IMR-90 (cell line): Measurements from ENCODE around the gene SERPINB8. TPM values are rescaled to one million over a fixed set of nuclear protein-coding genes. Genes with fewer than 3 reads are reported as not detected.

Experiments
- ATAC-seq: fragments of 200-7000 bp; cut with Tn5 transposase; 2 replicates; pipeline ENCODE4 v1.9.1; 2020; ENCODE audit warnings: low read depth, mild to moderate bottlenecking, moderate library complexity
- BruUV-seq: library from RNA; stranded (reverse); fragments of 400-500 nt; replicated peaks from 2 replicates; lab custom pipeline; 2021; lab: Mats Ljungman, UMichigan
- CTCF ChIA-PET: fragments of 300-600 bp; formaldehyde crosslinking; extraction: SDS; loops from one replicate; lab custom pipeline; 2021; ENCODE audit warnings: antibody characterized with exemption; lab: Yijun Ruan, JAX
- POLR2A ChIA-PET: fragments of 300-600 bp; sonication (Branson Sonifier 250); formaldehyde crosslinking; loops from one replicate; lab custom pipeline; 2022; ENCODE audit warnings: antibody characterized with exemption; ENCODE audit not compliant: unreplicated experiment; lab: Charles Lee
- DNase-seq: peaks from one replicate; pipeline ENCODE4 v3.0.0; 2013
- H2AFZ ChIP-seq: replicated peaks from 2 replicates; pipeline ENCODE3; 2013; ENCODE audit warnings: low read length, mild to moderate bottlenecking; ENCODE audit not compliant: poor library complexity
- H2AK5ac ChIP-seq: 2 replicates; pipeline ENCODE4 v1.6.1; 2013; ENCODE audit warnings: low read depth, low read length, inconsistent platforms
- H2AK9ac ChIP-seq: replicated peaks from 2 replicates; pipeline ENCODE3; 2013; ENCODE audit warnings: mild to moderate bottlenecking, low read depth, low read length, moderate library complexity; ENCODE audit not compliant: poor library complexity
- H2BK120ac ChIP-seq: 2 replicates; pipeline ENCODE4 v1.6.1; 2013; ENCODE audit warnings: low read depth, low read length, inconsistent platforms
- H2BK15ac ChIP-seq: 3 replicates; pipeline ENCODE4 v1.6.1; 2013; ENCODE audit warnings: low read depth, low read length, inconsistent platforms
- H2BK20ac ChIP-seq: 2 replicates; pipeline ENCODE4 v1.6.1; 2013; ENCODE audit warnings: low read depth, mild to moderate bottlenecking, inconsistent platforms, low read length, moderate library complexity
- H2BK5ac ChIP-seq: 2 replicates; pipeline ENCODE4 v1.6.1; 2013; ENCODE audit warnings: mild to moderate bottlenecking, low read depth, low read length, inconsistent platforms; ENCODE audit not compliant: poor library complexity, severe bottlenecking
- H3K14ac ChIP-seq: replicated peaks from 2 replicates; pipeline ENCODE4 v1.6.1; 2013; ENCODE audit warnings: low read depth, low read length, inconsistent platforms
- H3K18ac ChIP-seq: 2 replicates; pipeline ENCODE4 v1.6.1; 2013; ENCODE audit warnings: low read depth, low read length, control low read depth
- H3K23ac ChIP-seq: 2 replicates; pipeline ENCODE4 v1.6.1; 2013; ENCODE audit warnings: low read depth, low read length, inconsistent platforms
- H3K27ac ChIP-seq: 2 replicates; pipeline ENCODE4 v1.5.1; 2013; ENCODE audit warnings: mild to moderate bottlenecking, control low read depth, low read length; ENCODE audit not compliant: insufficient read depth
- H3K27me3 ChIP-seq: 2 replicates; pipeline ENCODE4 v1.6.1; 2013; ENCODE audit warnings: low read length; ENCODE audit not compliant: control insufficient read depth, insufficient read depth
- H3K36me3 ChIP-seq: 2 replicates; pipeline ENCODE4 v1.6.1; 2013; ENCODE audit warnings: low read length, mixed read lengths; ENCODE audit not compliant: control insufficient read depth, insufficient read depth
- H3K4ac ChIP-seq: 2 replicates; pipeline ENCODE4 v1.6.1; 2013; ENCODE audit warnings: low read depth, low read length, inconsistent platforms
- H3K4me1 ChIP-seq: 2 replicates; pipeline ENCODE4 v1.6.1; 2013; ENCODE audit warnings: low read length, mixed read lengths; ENCODE audit not compliant: control insufficient read depth, insufficient read depth
- H3K4me2 ChIP-seq: 2 replicates; pipeline ENCODE4 v1.6.1; 2013; ENCODE audit warnings: low read depth, mild to moderate bottlenecking, control low read depth, low read length, moderate library complexity
- H3K4me3 ChIP-seq: 2 replicates; pipeline ENCODE4 v1.5.1; 2013; ENCODE audit warnings: low read depth, mild to moderate bottlenecking, control low read depth, low read length, moderate library complexity; ENCODE audit not compliant: insufficient read depth
- H3K56ac ChIP-seq: 2 replicates; pipeline ENCODE4 v1.6.1; 2013; ENCODE audit warnings: low read length, inconsistent platforms; ENCODE audit not compliant: insufficient read depth; ENCODE audit errors: extremely low read depth
- H3K79me1 ChIP-seq, 2 experiments: 2 replicates each; pipeline ENCODE4 v1.6.1; 2013; ENCODE audit warnings: low read length in 2 of 2, inconsistent platforms in 1 of 2, low read depth in 1 of 2
- H3K9ac ChIP-seq: 2 replicates; pipeline ENCODE4 v1.6.1; 2013; ENCODE audit warnings: low read depth, low read length, control low read depth
- H3K9me1 ChIP-seq: 2 replicates; pipeline ENCODE4 v1.6.1; 2013; ENCODE audit warnings: low read length, inconsistent platforms; ENCODE audit not compliant: insufficient read depth
- H3K9me3 ChIP-seq: 2 replicates; pipeline ENCODE4 v1.6.1; 2013; ENCODE audit warnings: low read length; ENCODE audit not compliant: control insufficient read depth, insufficient read depth
- H4K20me1 ChIP-seq: 2 replicates; pipeline ENCODE4 v1.6.1; 2013; ENCODE audit warnings: low read length, inconsistent platforms; ENCODE audit not compliant: insufficient read depth
- H4K5ac ChIP-seq: 2 replicates; pipeline ENCODE4 v1.6.1; 2013; ENCODE audit warnings: mild to moderate bottlenecking, low read depth, low read length, control low read depth
- H4K8ac ChIP-seq, 2 experiments: 2 replicates each; pipeline ENCODE4 v1.6.1; 2013; ENCODE audit warnings: low read depth in 2 of 2, low read length in 2 of 2, control low read depth in 1 of 2, inconsistent platforms in 1 of 2
- H4K91ac ChIP-seq: 2 replicates; pipeline ENCODE4 v1.6.1; 2013; ENCODE audit warnings: low read depth, low read length, inconsistent platforms; ENCODE audit not compliant: insufficient read depth
- BHLHE40 ChIP-seq: fragments of 150-350 bp; IDR thresholded peaks from 2 replicates; pipeline ENCODE4 v1.6.1; 2016; ENCODE audit warnings: mild to moderate bottlenecking, low read depth, low read length
- CEBPB ChIP-seq: IDR thresholded peaks from 2 replicates; pipeline ENCODE4 v1.6.1; 2012; ENCODE audit warnings: low read depth, low read length, improper control_type of control experiment
- CHD1 ChIP-seq: IDR thresholded peaks from 2 replicates; pipeline ENCODE4 v1.6.1; 2012; ENCODE audit warnings: low read depth, low read length, improper control_type of control experiment
- CTCF ChIP-seq: conservative IDR thresholded peaks from 2 replicates; pipeline ENCODE4 v1.5.1; 2012; ENCODE audit warnings: mild to moderate bottlenecking, low read depth, low read length, improper control_type of control experiment
- ELK1 ChIP-seq: fragments of 150-350 bp; IDR thresholded peaks from 2 replicates; pipeline ENCODE4 v1.6.1; 2016; ENCODE audit warnings: low read depth, mild to moderate bottlenecking, low read length, moderate library complexity, borderline replicate concordance
- FOS ChIP-seq: fragments of 150-350 bp; IDR thresholded peaks from 2 replicates; pipeline ENCODE4 v1.6.1; 2016; ENCODE audit warnings: low read depth, low read length
- MAFK ChIP-seq: IDR thresholded peaks from 2 replicates; pipeline ENCODE4 v1.6.1; 2012; ENCODE audit warnings: low read depth, low read length, improper control_type of control experiment
- MAZ ChIP-seq: IDR thresholded peaks from 2 replicates; pipeline ENCODE4 v1.6.1; 2012; ENCODE audit warnings: low read depth, mild to moderate bottlenecking, low read length, improper control_type of control experiment, moderate library complexity, borderline replicate concordance
- MXI1 ChIP-seq: IDR thresholded peaks from 2 replicates; pipeline ENCODE4 v1.6.1; 2012; ENCODE audit warnings: low read depth, mild to moderate bottlenecking, low read length, moderate library complexity, borderline replicate concordance
- NFE2L2 ChIP-seq: fragments of 150-350 bp; IDR thresholded peaks from 2 replicates; pipeline ENCODE4 v1.6.1; 2016; ENCODE audit warnings: low read depth, mild to moderate bottlenecking, low read length
- POLR2A ChIP-seq: IDR thresholded peaks from 2 replicates; pipeline ENCODE4 v1.6.1; 2012; ENCODE audit warnings: mild to moderate bottlenecking, low read depth, low read length
- RAD21 ChIP-seq: IDR thresholded peaks from 2 replicates; pipeline ENCODE4 v1.6.1; 2012; ENCODE audit warnings: low read length, improper control_type of control experiment
- RFX5 ChIP-seq: IDR thresholded peaks from 2 replicates; pipeline ENCODE4 v1.8.0; 2012; ENCODE audit warnings: low read depth, mild to moderate bottlenecking, low read length, moderate library complexity
- SMC3 ChIP-seq: fragments of 150-350 bp; IDR thresholded peaks from 2 replicates; pipeline ENCODE4 v1.6.1; 2016; ENCODE audit warnings: low read depth, mild to moderate bottlenecking, antibody characterized with exemption, low read length, moderate library complexity
- USF2 ChIP-seq: fragments of 150-350 bp; IDR thresholded peaks from 2 replicates; pipeline ENCODE4 v1.6.1; 2017; ENCODE audit warnings: mild to moderate bottlenecking, antibody characterized with exemption, low read length, low read depth
- WGBS, 2 experiments: methylation state at CpG; one replicate each; pipeline versions ENCODE4 v1.1.5 to v1.1.7; 2013; ENCODE audit warnings: missing lambda C conversion rate in 2 of 2; ENCODE audit not compliant: insufficient read length in 1 of 2; ENCODE audit errors: extremely low coverage in 2 of 2; 5-methylcytosine and 5-hydroxymethylcytosine counted together
- dilution Hi-C: fragments of 300-500 bp; cut with HindIII; formaldehyde crosslinking; loops from one replicate; pipeline ENCODE4 v1.14.3; 2018; ENCODE audit warnings: low sequenced_read_pairs; ENCODE audit not compliant: unreplicated experiment
- in situ Hi-C: fragments of 300-500 bp; cut with MboI; formaldehyde crosslinking; loops from 3 replicates; pipeline ENCODE4 v1.14.3; 2019; ENCODE audit warnings: low sequenced_read_pairs, inconsistent platforms, mixed read lengths
- intact Hi-C: fragments of 100-400 bp; cut with micrococcal nuclease; formaldehyde crosslinking; loops from 2 replicates; pipeline ENCODE4 v1.10.0; 2022
- polyA plus RNA-seq, 3 experiments: library from polyadenylated mRNA; depleted of rRNA; stranded (reverse); fragments of >200 nt; gene quantifications; 2 replicates each; pipeline ENCODE4 v1.2.3, GENCODE V29; 2012; ENCODE audit warnings: low replicate concordance in 1 of 3
- total RNA-seq: library from RNA; depleted of rRNA; stranded (reverse); fragments of >200 nt; gene quantifications from 2 replicates; pipeline ENCODE4 v1.2.3, GENCODE V29; 2012

SERPINB8 gene
- total and polyA plus RNA-seq, 2 of the 4 experiments (the other 2 are of a cell fraction): 14.3 to 16.7 TPM

- ChIA-PET CTCF (no interaction called here), POLR2A (no interaction called here)
- Histone ChIP-seq H3K4me3 (peak overlapping the region; percentile 61; the same call in 1 of the 2 replicates), H3K27me3 (no peaks in the 10 kb centered on the region), H3K79me1 (peaks cover 13 to 30% of the 10 kb centered on the region in 2 experiments; a peak in 3 of 4 replicates), H2BK5ac (peak overlapping the region; percentile 76), H3K9me3 (no peaks in the 10 kb centered on the region), H3K4me2 (peak overlapping the region; percentile 90), H4K91ac (peak overlapping the region; percentile 92), H2AFZ (peak overlapping the region; percentile 92), H2AK5ac (peak overlapping the region; percentile 82), H4K8ac (peak overlapping the region; percentile 77 to 96), H3K4ac (peak overlapping the region; percentile 97), H2BK20ac (peak overlapping the region; percentile 27), H2BK15ac (peak overlapping the region; percentile 76; the same call in 1 of the 3 replicates), H2BK120ac (peak overlapping the region; percentile 67), H3K4me1 (peaks cover 12% of the 10 kb centered on the region), H4K5ac (peak overlapping the region; percentile 92), H3K9me1 (peaks cover 8% of the 10 kb centered on the region), H3K9ac (peak overlapping the region; percentile 81), H3K27ac (peak overlapping the region; percentile 86), H3K56ac (peak overlapping the region; percentile 91), H3K14ac (peak overlapping the region; percentile 89), H4K20me1 (no peaks in the 10 kb centered on the region), H3K18ac (peak overlapping the region; percentile 75), H2AK9ac (peak overlapping the region; percentile 93), H3K23ac (peak overlapping the region; percentile 81), H3K36me3 (no peaks in the 10 kb centered on the region)
- intact Hi-C loops (no loop called here), in situ Hi-C loops (no loop called here), dilution Hi-C loops (no loop called here)
- 73% methylated on average over 5 of the region's 13 CpGs; no CpG with 5 or more reads in 1 of the 2 experiments for whole genome bisulfite sequencing, 2 experiments
- DNase-seq: no peak
- BruUV-seq: TSS peak; percentile 25
- ATAC-seq: no peak
- TF ChIP-seq RFX5 (no peak), MXI1 (no peak), CEBPB (no peak), POLR2A (no peak), BHLHE40 (no peak), MAFK (no peak), ELK1 (no peak), CTCF (no peak), USF2 (no peak), NFE2L2 (no peak), MAZ (no peak), FOS (no peak), RAD21 (no peak), CHD1 (no peak), SMC3 (no peak)
Observed at GRCh38 chr18:63971320-63972001, 1.6 kb downstream of the SERPINB8 start.
